LNCaP clone FGC (cell line): ENCODE results near the gene TMEM170A.
A peak's percentile ranks its signal among the peaks of the same experiment; 100 is the strongest.

Experiments used
- DNase-seq: peaks from one replicate; pipeline ENCODE4 v3.0.0-alpha.2; 2011; ENCODE audit warnings: low read depth
- H3K4me3 ChIP-seq: 2 replicates; pipeline ENCODE4 v1.5.1; 2011; ENCODE audit warnings: mild to moderate bottlenecking, low read depth, low read length, control low read depth
- CTCF ChIP-seq: IDR thresholded peaks from 2 replicates; pipeline ENCODE4 v1.5.1; 2012; ENCODE audit warnings: mild to moderate bottlenecking; ENCODE audit not compliant: control insufficient read depth, insufficient read depth; ENCODE audit errors: extremely low read depth

Gene TMEM170A

DNA sequence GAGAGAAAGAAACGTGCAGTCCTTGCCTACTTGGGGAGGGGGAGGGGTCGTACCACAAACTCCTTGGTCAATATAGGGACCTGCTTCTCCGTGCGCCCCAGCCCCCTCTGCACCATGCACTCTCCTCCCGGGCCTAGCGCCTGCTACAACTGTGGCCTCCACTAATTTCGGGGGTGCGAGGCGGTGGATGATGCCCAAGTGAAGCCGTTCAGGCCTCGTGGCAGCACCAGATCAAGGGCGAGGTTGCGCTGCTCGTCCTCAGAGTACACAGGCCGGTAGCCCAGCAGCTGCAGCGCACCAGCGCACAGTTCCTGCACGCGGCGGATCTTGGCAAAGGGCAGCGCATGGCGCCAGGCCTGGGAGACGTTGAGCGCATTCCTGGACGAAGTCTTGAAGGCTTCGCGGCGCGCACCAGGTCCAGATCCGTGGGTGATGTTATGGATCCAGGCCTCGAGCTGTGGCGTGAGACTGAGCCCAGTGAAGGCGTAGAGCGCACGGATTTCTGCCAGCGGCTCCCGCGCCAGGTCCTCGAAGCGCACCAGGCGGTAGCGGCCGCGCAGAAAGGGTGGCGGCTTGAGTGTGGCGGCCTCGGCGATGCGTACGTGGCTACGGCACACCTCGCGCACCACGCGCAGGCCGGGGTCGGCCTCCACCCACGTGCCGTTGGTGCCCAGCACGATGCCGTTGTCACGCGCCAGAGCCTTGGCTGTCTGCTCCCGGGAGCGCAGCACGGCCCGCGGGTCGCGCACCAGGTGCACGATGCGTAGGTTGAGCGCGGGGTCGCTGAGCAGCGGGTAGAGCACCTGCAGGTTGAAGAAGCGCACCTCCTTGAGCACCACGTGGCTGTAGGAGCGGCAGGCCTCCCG is 14.2 kb upstream of the TMEM170A start:
- DNase-seq: no peak
- no peak overlapping the region for H3K4me3 ChIP-seq
- no peak for TF ChIP-seq CTCF

GRCh38 chr16:75477680-75478473 is 13.4 kb upstream of the TMEM170A start:
- H3K4me3 ChIP-seq: no peak overlapping the region
- DNase-seq: no peak
- TF ChIP-seq CTCF: no peak

- TF ChIP-seq CTCF: no peak
- no peak overlapping the region for H3K4me3 ChIP-seq
- DNase-seq: no peak
Observed at GRCh38 chr16:75476817-75477216, 12.3 kb upstream of the TMEM170A start.

DNA sequence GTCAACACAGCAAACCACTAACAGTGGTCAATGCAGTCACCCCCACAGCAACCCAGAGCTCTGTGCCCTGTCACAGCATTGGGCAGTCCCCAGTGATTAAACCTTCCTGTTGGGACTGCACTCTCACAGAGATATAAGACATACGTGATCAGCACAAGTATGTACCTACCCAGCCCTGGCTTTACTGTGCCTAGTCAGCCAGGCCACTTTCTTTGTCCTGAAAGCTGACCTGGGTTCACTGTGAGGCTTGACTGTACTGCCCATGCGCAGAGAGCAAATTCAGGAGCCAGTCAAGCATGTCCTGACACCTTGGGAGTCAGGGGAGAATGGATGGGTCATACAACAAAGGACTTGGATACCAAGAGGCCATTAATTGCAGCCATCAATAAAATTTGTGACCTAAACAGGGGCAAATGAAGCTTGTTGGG is 10.9 kb upstream of the TMEM170A start:
- H3K4me3 ChIP-seq: no peak overlapping the region
- no peak for TF ChIP-seq CTCF
- no peak for DNase-seq

GRCh38 chr16:75472908-75473877 is 8.7 kb upstream of the TMEM170A start:
- no peak for DNase-seq
- H3K4me3 ChIP-seq: no peak overlapping the region
- no peak for TF ChIP-seq CTCF

DNA sequence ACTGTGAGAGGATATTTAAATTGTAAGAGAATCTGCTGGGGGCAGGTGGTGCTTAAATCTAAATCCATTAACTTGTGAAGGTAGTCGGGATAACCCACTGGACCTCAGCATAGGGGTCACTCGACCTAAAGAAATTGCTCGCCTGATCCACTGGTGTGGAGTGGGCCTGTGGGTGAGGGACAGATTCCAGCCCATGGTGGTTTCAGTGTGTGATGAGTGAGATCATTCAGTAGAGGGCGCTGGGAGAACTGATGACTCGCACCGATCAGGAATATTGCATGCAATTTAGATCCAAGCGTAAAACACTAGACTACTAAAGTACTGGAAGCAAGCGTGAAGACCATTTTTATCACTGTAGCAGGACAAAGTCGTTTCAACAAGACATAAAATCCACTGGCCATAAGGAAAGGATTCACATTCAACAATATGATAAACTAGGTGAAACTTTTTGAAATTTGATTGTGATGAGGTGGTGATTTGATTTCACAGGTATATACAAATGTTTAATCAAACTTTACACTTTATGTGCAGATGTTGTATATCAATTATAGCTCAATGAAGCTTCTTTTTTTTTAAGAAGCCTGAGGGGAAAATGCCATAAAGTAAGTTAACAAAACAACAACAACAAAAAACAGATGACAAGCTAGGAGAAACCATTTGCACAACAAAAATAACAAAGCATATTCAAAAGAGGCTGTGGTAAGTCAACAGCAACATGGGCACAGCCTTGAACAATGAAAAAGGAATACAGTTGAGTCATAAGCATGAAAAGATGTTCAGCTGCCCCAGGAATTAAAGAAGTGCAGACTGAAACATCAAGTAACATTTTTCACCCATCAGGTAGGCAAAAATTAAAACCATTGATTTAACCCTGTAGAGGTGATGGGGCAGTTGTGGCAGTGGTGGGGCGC is 7.5 kb upstream of the TMEM170A start:
- no peak for DNase-seq
- H3K4me3 ChIP-seq: no peak overlapping the region
- peak; percentile 60 for TF ChIP-seq CTCF
